NCI-H1694 treated with DMSO at 0.1 percent for 48 hours (cell line): ENCODE data around the gene MYO1G.
"Not testable (repeated sequence)": the region's sequence is repeated elsewhere in the genome, so short reads cannot be mapped to it uniquely, and the experiment has no call there.

Source experiments
- DNase-seq: peaks from one replicate; lab custom pipeline; 2025; lab: John Stamatoyannopoulos, UW

The MYO1G gene

GRCh38 chr7:44936322-44936721 is 42.5 kb downstream of the MYO1G start:
- no peak for DNase-seq

GRCh38 chr7:44935583-44935982 is 43.2 kb downstream of the MYO1G start:
- DNase-seq: no peak

- DNase-seq: no peak
Measured at GRCh38 chr7:44935016-44935415, 43.8 kb downstream of the MYO1G start.

- DNase-seq: not testable (repeated sequence)
Measured at GRCh38 chr7:44934510-44934909, 44.3 kb downstream of the MYO1G start.

- no peak for DNase-seq
Measured at GRCh38 chr7:44930921-44931320, 47.9 kb downstream of the MYO1G start.

GRCh38 chr7:44922351-44922694 is 56.5 kb downstream of the MYO1G start:
- DNase-seq: no peak

- DNase-seq: peak; percentile 55
Measured at GRCh38 chr7:44921607-44922350, 57.0 kb downstream of the MYO1G start.

- no peak for DNase-seq
Measured at GRCh38 chr7:44920119-44920518, 58.7 kb downstream of the MYO1G start.

- DNase-seq: no peak
Measured at GRCh38 chr7:44918029-44918428, 60.8 kb downstream of the MYO1G start.

GRCh38 chr7:44917465-44917864 is 61.4 kb downstream of the MYO1G start:
- no peak for DNase-seq

- no peak for DNase-seq
Measured at GRCh38 chr7:44914992-44915607, 63.7 kb downstream of the MYO1G start.

GRCh38 chr7:44912775-44913347 is 66.0 kb downstream of the MYO1G start:
- DNase-seq: no peak
